Inflammatory macrophage treated with lipopolysaccharide for 4 hours (primary cell): ENCODE results near the gene FBXO34.
"Not testable (repeated sequence)": the region's sequence is repeated elsewhere in the genome, so short reads cannot be mapped to it uniquely, and the experiment has no call there.

Experiments
- DNase-seq: peaks from one replicate; pipeline ENCODE4 v3.0.0-alpha.2; 2020

The FBXO34 gene

DNA sequence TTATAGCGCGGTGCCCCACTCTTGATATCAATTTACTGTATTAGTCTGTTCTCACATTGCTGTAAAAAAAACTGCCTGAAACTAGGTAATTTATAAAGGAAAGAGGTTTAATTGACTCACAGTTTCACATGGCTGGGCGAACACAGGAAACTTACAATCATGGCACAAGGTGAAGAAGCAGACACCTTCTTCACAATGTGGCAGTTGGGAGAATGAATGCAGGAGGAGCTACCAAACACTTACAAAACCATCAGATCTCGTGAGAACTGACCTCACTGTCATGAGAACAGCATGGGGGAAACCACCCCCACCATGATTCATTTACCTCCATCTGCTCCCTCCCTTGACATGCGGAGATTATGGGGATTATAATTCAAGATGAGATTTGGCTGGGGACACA lies 42.3 kb downstream of the FBXO34 start:
- peak; percentile 18 for DNase-seq

GRCh38 chr14:55314449-55314848 lies 43.2 kb downstream of the FBXO34 start:
- no peak for DNase-seq

DNA sequence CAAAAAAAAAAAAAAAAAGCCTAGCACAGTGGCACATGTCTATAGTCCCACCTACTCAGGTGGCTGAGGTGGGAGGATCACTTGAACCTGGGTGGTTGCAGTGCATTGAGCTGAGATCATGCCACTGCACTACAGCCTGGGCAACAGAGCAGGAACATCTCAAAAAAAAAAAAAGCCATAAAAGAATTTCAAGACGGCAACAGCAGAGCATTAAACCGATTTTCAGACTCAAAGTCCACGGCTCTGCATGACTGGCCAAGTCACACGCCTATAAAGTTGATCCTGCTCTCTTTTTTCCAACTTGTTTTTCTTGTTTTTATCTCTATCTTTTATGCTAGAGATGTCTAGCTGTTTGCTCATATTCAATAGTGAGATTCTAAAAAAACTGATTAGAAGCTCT lies 45.3 kb downstream of the FBXO34 start:
- DNase-seq: no peak

DNA sequence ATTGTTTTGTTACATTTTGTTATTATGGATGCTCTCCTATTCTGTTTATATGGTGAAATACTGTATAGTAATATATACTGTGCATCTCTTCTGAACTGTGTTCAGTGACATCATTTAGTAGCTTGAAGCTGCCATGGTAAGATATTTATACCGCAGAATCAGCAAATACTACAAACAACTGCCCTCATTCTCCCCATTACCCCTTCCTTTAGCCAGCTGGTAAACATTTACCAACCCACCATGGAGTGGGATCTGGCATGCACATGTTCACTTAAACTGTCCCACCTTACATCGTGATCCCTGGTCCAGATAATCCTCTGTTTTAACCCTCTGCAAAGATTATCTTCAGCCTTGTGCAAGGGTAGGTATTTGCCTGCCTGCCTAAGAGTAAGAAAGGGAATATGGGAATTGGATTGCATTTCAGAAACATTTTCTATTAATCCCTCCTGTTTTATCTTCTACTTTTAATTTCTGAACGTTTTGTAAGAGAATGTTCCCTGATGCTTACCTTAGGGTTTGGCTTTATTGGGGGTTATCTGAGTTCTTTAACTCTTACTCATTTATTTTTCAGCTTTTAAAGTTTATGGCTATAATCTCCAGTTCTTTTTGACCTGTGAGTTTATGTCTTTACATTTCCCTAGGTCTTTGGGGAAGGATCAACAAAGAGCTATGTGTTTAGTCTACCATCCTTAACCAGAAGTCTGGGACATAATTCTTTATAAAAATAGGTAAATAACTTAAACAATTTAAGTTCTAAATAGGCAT lies 46.5 kb downstream of the FBXO34 start:
- DNase-seq: no peak

DNA sequence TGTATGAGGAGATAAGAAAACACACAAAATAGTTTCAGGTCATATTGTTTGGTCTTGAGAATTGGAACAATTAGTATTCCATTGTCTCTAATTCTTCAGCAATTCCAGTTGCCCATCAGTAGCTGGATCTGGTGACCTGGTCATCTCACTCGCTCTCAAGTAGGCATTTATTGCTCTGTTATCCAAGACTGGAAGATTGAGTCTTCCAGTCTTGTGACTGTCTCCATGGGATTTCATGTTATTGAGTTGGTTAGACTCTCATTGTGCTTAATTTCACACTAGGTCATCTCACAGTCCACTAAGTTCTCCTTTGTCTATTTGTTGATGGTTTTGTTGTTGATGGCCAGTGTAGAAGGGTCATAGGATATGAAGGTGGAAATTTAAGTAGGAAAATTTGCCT lies 47.5 kb downstream of the FBXO34 start:
- no peak for DNase-seq

GRCh38 chr14:55323910-55324309 lies 52.7 kb downstream of the FBXO34 start:
- no peak for DNase-seq

- no peak for DNase-seq
Observed at GRCh38 chr14:55324812-55325211, 53.6 kb downstream of the FBXO34 start.

GRCh38 chr14:55327179-55327578 lies 56.0 kb downstream of the FBXO34 start:
- DNase-seq: no peak

- no peak for DNase-seq
Observed at GRCh38 chr14:55328317-55328716, 57.1 kb downstream of the FBXO34 start.

GRCh38 chr14:55329999-55330710 lies 58.9 kb downstream of the FBXO34 start:
- DNase-seq: no peak

DNA sequence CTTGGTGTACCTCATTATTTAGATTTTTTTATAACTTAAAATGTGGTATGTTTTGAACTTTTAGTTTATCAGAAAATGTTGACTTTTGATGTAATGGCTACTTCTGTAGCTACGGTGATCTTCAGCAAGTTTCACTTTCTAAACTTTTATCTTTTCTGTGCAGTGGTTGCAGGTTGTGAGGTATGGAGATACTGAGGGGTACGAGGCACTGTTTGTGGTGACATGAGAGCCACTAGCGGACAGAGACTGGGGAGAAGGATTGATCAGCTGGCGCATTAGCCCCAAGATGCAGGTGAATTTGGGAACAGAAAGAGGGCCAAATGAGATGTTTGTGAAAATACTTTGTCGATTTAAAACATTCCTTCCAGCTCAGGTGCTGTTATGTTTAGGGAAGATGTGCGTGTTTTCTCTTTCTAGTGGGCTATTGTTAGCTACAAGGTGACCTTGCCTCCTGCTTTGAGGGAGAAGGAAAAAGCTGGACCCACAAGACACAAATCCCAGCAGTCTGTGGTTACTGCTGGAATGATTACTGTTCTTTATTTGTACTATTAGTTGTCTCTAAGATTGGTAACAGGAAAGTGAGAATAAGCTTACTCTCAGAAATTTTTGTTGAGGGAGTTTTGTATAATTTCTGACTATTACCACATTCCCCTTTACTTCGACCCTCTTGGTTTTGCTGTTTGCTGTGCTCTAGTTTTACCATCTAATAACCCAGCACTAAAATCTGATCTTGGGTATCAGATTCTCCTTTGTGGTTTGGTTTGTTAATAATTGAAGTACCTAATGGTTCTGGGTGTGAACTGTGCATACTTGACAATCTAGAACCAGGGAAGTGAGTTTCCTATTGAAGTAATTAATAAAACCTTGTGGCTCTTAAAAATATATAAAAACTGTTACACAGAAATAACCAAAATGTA lies 61.7 kb downstream of the FBXO34 start:
- no peak for DNase-seq

DNA sequence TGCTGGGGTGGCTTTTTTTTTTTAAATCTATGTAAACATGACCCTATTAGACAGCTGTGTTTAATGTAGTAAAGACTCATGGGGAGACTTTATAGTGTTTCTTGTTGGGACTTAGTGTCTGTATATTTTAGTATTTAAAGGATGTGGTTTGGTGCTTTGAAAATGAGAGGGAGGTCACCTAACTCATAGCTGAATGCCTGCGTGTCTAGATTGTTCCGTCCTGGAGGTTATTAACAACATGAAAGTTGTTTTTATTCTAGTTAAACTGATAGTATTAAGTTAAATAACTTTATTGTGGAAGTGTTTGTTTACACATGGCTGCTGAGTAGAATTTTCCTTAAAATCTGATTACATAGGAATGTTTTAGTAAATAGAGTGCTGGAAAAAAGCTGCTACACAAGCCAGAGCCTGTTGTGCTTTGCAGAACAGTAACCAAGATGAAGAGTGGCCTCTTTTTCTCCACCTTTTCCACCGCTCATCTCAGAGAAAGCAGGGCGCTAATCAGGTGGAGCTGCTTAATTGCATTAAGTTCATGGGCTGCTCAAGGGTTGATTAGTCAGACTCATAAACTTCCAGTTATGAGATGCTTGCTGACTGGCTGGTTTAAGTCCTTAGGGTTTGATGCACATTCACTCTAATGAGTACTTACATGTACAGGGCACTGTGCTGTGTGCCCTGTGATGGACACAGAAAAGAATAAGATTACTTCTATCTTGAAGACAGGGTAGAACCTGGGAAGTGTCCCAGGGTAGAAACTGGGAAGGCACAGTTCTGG lies 62.7 kb downstream of the FBXO34 start:
- DNase-seq: no peak

GRCh38 chr14:55336162-55336561 lies 64.9 kb downstream of the FBXO34 start:
- DNase-seq: no peak

- DNase-seq: no peak
Observed at GRCh38 chr14:55336691-55337090, 65.5 kb downstream of the FBXO34 start.

- no peak for DNase-seq
Observed at GRCh38 chr14:55339770-55340169, 68.5 kb downstream of the FBXO34 start.

DNA sequence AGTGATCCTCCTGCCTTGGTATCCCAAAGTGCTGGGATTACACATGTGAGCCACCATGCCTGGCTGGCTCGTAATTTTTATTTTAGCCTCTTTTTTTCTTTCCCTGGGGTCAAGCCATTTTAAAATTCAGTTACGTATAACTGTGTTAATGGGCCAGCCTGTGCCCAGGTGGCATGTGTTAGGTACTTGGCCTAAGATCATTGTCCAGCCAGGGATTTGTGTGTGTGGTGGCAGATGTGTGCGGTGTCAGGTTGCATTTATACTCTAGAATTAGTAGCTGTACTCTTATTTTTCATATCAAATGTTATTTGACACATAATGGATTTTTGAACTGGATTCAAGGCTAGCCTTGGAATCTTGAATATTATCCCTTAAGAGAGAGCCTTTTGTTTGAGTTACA lies 69.3 kb downstream of the FBXO34 start:
- DNase-seq: no peak

- peak; percentile 65 for DNase-seq
Observed at GRCh38 chr14:55341781-55342180, 70.6 kb downstream of the FBXO34 start.

GRCh38 chr14:55344582-55345163 lies 73.5 kb downstream of the FBXO34 start:
- not testable (repeated sequence) for DNase-seq

GRCh38 chr14:55347040-55347439 lies 75.8 kb downstream of the FBXO34 start:
- no peak for DNase-seq

GRCh38 chr14:55347748-55348147 lies 76.5 kb downstream of the FBXO34 start:
- DNase-seq: no peak

GRCh38 chr14:55348766-55349453 lies 77.7 kb downstream of the FBXO34 start:
- DNase-seq: no peak

- DNase-seq: no peak
Observed at GRCh38 chr14:55349565-55349964, 78.3 kb downstream of the FBXO34 start.
